ENCODE data around the gene WSB2.
"Not testable (repeated sequence)": the region's sequence is repeated elsewhere in the genome, so short reads cannot be mapped to it uniquely, and the experiment has no call there.

Gene WSB2

GRCh38 chr12:118034429-118035189 lies 26.4 kb downstream of the WSB2 start:
- no peak for DNase-seq (ENCODE audit: low spot score)

DNA sequence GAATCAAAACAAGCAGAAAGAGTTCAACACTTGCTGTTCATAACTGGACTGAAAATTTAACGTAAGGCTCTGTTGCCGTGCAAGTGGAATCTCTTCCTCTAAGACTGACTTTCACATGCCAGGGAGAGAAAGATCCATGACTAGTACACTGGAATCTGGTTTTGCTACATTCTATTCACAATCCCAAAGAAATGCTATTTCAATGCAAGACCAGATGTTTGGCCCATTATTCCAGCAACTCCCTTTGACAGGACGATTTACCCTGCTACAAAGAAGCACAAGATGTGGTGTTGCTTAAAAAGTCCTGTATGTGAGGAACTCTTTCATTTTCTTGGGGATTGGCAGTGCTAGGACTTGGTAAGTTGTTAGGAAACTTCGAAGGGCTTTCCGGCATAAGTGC lies 27.1 kb downstream of the WSB2 start:
- no peak for DNase-seq (ENCODE audit: low spot score)

- no peak for DNase-seq (ENCODE audit: low spot score)
Measured at GRCh38 chr12:118033323-118033722, 27.7 kb downstream of the WSB2 start.

DNA sequence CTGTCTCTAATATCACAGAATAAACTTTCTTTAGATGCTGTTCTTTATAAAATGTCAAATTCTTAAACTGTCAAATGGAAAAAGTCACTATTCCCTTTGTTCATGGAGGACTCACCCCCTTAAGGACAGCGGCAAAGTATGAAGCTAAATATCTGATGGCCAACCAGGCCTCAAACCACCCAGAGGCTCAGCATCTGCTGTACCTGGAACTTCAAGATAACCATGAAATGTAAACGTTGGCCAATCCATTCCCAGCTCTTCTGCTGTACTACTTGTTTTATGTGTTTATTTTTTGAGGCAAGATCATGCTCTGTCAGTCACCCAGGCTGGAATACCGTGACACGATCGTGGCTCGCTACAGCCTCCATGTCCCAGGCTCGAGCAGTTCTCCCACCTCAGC lies 28.8 kb downstream of the WSB2 start:
- no peak for DNase-seq (ENCODE audit: low spot score)

DNA sequence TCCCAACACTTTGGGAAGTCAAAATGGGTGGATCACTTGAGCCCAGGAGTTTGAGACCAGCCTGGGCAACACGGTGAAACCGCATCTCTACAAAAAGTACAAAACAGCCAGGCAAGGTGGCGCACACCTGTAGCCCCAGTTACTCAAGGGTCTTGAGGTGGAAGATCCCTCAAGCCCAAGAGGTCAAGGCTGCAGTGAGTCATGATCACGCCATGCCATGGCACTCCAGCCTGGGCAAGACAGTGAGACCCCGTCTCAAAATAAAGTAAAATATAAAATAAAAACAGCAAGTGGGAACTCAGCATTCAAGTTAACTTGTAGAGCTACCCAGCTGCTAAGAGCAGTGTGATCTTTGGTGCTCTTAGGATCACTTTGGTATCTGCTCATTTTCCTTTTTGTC lies 31.8 kb downstream of the WSB2 start:
- no peak for DNase-seq (ENCODE audit: low spot score)

DNA sequence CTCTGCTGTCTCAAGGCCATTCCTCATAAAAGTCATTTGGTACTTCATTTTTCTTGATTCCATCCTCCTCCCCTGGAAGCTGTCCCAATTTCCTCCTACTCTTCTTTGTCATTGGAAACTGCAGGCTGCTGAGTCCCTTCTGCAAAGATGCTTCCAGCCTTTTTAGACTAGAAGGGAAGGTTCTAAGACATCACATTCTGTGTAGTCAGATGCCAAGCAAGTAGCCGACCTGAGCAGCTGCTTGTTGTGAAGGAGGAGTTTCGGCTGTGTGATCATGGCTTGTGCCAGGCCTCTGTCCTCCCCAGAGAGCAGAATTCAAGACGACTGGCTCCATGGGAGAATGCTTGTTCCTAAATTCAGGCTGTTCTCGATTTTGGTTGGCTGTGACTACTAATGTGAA lies 35.8 kb downstream of the WSB2 start:
- no peak for DNase-seq (ENCODE audit: low spot score)

- DNase-seq (ENCODE audit: low spot score): no peak
Measured at GRCh38 chr12:118023301-118023860, 37.6 kb downstream of the WSB2 start.

- DNase-seq (ENCODE audit: low spot score): no peak
Measured at GRCh38 chr12:118022728-118023109, 38.3 kb downstream of the WSB2 start.

- not testable (repeated sequence) for DNase-seq (ENCODE audit: low spot score)
Measured at GRCh38 chr12:118022097-118022727, 38.8 kb downstream of the WSB2 start.

DNA sequence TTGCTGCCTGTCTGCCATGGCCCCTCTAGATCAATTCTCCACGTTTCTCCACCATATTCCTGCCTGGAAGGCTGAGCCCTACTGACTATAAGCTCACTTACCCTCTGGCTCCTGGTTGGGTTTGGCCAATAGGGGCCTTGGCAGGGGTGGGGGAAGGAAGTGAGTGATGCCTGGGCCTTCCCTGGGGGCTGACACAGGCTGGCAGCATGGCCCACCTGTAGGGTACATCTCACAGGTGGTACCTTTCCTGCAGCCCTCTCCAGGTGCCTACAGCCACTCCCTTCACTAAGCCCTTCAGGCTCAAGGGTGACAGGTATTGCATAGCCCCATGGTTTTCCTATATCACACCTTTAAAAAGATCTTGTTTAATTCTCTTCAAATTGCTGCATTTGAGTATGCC lies 40.9 kb downstream of the WSB2 start:
- DNase-seq (ENCODE audit: low spot score): no peak

GRCh38 chr12:118017926-118018325 lies 43.1 kb downstream of the WSB2 start:
- no peak for DNase-seq (ENCODE audit: low spot score)

DNA sequence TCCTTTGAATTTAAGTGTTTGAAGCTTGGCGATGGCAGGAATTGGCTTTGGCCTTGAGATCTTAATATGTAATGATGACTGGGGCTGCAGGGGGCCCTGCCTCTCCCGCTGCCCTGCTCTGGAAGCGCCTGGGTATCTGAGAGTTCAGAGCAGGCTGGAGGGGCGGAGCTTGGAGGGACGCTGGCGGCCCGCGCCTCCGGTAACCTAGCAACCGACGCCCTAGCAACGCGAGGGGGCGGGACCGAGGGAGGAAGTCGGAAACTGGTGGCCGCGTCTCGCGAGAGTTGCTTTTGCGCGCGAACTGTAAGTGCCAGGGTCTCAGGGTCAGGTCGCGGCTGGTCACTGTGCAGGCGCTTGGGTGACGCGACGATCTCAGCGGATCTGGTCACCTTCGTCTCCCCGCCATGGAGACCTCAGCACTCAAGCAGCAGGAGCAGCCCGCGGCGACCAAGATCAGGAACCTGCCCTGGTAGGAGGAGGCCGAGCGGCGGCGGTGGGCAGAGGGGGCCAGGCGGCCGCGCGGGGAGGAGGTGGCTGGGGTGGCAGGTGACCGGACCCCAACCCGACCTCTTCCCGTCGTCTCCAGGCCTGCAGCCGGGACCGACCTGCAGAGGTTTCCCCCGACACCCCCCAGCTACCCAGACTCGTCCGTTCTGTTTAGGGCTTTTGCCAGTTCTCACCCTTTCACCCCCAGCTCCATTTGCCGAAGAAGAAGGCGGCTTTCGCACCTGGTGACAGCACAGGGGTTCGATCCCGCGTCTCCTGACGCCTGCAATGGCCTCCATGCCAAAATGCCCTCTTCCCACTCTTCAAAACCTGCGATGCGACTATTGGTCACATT lies 44.3 kb downstream of the WSB2 start, which contains the start of gene RFC5:
Gene RFC5, plus strand, starts transcription at position 280 of the 841 bp plus-strand sequence. Its CDS starts 125 bp downstream, at position 405.
- DNase-seq (ENCODE audit: low spot score): peak; percentile 81

DNA sequence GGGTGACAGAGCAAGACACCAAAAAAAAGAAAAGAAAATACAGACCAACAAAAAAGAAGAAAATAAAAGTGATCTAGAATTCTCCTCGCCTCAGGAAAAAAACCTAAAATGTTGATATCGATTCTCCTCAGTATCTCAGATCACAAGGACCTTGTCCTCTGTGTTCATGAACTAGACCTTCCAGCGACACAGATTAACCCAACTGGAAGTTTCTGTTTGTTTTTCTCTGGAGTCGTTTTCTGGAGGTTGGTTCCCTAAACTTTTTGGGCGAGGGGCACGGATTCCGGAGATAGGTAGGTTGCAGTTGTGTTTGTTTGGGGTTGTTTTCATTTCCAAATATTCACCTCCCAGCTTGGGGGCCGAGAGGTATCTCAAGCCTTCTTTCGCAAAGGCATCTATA lies 45.0 kb downstream of the WSB2 start:
- no peak for DNase-seq (ENCODE audit: low spot score)

DNA sequence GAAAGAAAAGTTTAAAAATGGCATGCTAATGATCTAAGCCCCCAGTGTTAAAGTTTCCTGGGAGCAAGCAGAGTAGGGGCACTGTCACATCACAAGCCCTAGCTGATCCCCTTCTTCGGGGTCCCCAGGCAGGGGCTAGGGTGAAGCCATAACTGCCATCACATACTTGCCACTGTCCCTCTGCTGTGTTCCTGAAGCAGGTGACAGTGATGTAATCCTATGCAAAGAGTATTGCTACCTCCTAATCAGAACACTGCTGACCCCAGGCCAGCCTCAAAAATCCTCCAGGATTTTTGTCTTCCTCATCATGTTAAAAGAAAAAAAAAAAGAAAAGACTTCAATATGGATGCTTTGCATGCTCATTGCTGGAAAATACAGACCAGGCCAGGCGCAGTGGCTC lies 45.7 kb downstream of the WSB2 start:
- no peak for DNase-seq (ENCODE audit: low spot score)

- DNase-seq (ENCODE audit: low spot score): no peak
Measured at GRCh38 chr12:118013283-118013682, 47.7 kb downstream of the WSB2 start.

DNA sequence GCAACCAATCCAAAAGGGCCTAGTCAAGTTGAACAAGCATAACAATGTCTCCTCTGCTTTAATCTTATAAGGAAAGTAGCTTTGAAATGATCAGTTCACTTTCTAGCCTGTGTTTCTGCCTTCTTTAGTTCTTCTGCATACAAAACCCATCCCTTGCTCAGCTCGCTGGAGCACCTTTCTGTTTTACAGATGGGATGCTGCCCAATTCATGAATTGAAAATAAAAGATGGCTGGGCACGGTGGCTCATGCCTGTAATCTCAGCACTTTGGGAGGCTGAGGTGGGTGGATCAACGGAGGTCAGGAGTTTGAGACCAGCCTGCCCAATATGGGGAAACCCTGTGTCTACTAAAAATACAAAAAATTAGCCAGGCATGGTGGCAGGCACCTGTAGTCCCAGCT lies 49.0 kb downstream of the WSB2 start:
- no peak for DNase-seq (ENCODE audit: low spot score)

DNA sequence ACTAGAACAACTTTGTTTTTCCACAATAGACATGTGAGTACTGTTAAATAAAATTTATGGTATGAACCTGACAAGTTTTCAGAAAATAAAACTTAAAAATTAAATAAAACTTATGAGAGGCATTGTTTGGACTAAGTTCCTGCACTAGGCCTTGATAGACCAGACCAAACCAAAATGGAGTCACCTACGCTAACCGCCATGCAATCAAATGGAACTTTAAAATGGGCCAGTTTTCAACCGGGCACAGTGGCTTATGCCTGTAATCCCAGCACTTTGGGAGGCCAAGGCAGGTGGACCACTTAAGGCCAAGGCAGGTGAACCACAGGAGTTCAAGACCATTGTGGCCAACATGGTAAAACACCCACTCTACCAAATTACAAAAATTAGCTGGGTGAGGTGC lies 49.6 kb downstream of the WSB2 start:
- no peak for DNase-seq (ENCODE audit: low spot score)

GRCh38 chr12:118010903-118011302 lies 50.1 kb downstream of the WSB2 start:
- no peak for DNase-seq (ENCODE audit: low spot score)

DNA sequence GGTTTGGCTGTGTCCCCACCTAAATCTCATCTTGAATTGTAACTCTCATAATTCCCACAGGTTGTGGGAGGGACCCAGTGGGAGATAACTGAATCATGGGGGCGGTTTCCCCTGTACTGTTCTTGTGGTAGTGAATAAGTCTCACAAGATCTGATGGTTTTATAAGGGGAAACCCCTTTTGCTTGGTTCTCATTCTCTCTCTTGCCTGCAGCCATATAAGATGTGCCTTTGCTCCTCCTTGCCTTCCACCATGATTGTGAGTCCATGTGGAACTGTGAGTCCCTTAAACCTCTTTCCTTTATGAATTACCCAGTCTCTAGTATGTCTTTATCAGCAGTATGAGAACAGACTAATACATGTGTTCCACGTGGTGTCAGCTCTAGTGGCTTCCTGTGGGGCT lies 61.2 kb downstream of the WSB2 start:
- DNase-seq (ENCODE audit: low spot score): not testable (repeated sequence)

DNA sequence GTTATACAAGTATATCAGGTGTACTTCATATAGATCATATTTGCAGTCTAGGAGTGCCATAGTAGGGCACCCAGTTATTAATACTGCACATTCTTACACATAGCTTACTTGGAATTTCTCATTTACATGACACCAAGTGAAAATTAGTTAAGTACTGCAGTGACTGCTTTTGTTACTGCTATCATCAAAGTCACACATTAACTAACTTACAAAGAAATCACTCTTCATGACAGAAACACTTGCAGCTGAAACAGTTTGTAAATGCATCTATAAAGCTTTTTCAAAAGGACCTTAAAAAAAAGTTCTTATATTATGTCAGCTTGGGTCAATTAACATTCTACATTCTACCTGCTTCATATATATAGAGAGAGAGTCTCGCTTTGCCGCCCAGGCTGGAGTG lies 62.3 kb downstream of the WSB2 start:
- no peak for DNase-seq (ENCODE audit: low spot score)

GRCh38 chr12:117994551-117995438 lies 66.2 kb downstream of the WSB2 start:
- no peak for DNase-seq (ENCODE audit: low spot score)
